Epithelial cell of alveolus of lung (primary cell): ENCODE data around the gene RIPPLY1. TPM values are rescaled to one million over a fixed set of nuclear protein-coding genes. Genes with fewer than 3 reads are reported as not detected.

Experiments used
- total RNA-seq: library from RNA; depleted of rRNA; stranded (reverse); fragments of >200 nt; gene quantifications from 2 replicates; pipeline ENCODE4 v1.2.1, GENCODE V29; 2015

RIPPLY1 gene
- not detected in 2 replicates for total RNA-seq

GRCh38 chrX:106903291-106903824, at the start of gene RIPPLY1:
RIPPLY1 (minus strand) TSS chrX:106903341; CDS start chrX:106903287, 54 bp downstream.

GRCh38 chrX:106919932-106920452, 16.9 kb upstream of the RIPPLY1 start, which contains the start of gene CLDN2:
CLDN2 (plus strand) TSS chrX:106920402; CDS start chrX:106928229, 7,827 bp downstream.

Other genes starting within 250 kb of the RIPPLY1 start
- 1.6 and 3.7 TPM in 2 replicates for gene RNF128, start 176.6 kb downstream of the RIPPLY1 start, total RNA-seq
- gene TBC1D8B, start 100.7 kb downstream of the RIPPLY1 start, total RNA-seq: 9.3 and 10.0 TPM in 2 replicates
- gene CLDN2, start 17.1 kb upstream of the RIPPLY1 start, total RNA-seq: not detected in 2 replicates
- 12.2 and 21.1 TPM in 2 replicates for gene MORC4, start 96.9 kb upstream of the RIPPLY1 start, total RNA-seq
- 4.9 and 12.5 TPM in 2 replicates for gene RBM41, start 215.5 kb upstream of the RIPPLY1 start, total RNA-seq